Muscle of leg (tissue), 11 donors: ENCODE data around the gene KRTAP1-3. TPM values are rescaled to one million over a fixed set of nuclear protein-coding genes. Genes with fewer than 3 reads are reported as not detected.
"Not testable (repeated sequence)": the region's sequence is repeated elsewhere in the genome, so short reads cannot be mapped to it uniquely, and the experiment has no call there.

Source experiments
- DNase-seq: peaks from one replicate; pipeline ENCODE4 v3.0.0; 2013
- H3K27ac ChIP-seq: one replicate; pipeline ENCODE4 v1.5.1; 2013; ENCODE audit warnings: mild to moderate bottlenecking, low read length, control low read depth
- H3K27me3 ChIP-seq: one replicate; pipeline ENCODE4 v1.6.1; 2013; ENCODE audit warnings: low read length; ENCODE audit not compliant: control insufficient read depth, insufficient read depth
- H3K36me3 ChIP-seq: one replicate; pipeline ENCODE4 v1.6.1; 2013; ENCODE audit warnings: low read length; ENCODE audit not compliant: control insufficient read depth, insufficient read depth
- H3K4me1 ChIP-seq: one replicate; pipeline ENCODE4 v1.6.1; 2013; ENCODE audit warnings: low read length; ENCODE audit not compliant: control insufficient read depth, insufficient read depth
- H3K4me3 ChIP-seq: one replicate; pipeline ENCODE4 v1.5.1; 2013; ENCODE audit warnings: low read length, control low read depth
- H3K9me3 ChIP-seq: replicated peaks from 2 replicates; pipeline ENCODE4 v1.6.1; 2013; ENCODE audit warnings: low read depth, low read length; ENCODE audit not compliant: control insufficient read depth
- WGBS: methylation state at CpG from one replicate; pipeline ENCODE4 v1.1.5; 2013; ENCODE audit warnings: missing lambda C conversion rate; ENCODE audit not compliant: insufficient coverage; 5-methylcytosine and 5-hydroxymethylcytosine counted together
- polyA plus RNA-seq, 8 donors: library from polyadenylated mRNA; unstranded; fragments of 120-200 nt; gene quantifications; one replicate each; pipeline versions ENCODE4 v1.2.1 to v1.2.3, GENCODE V29; 2013; ENCODE audit warnings: inconsistent platforms in 1 of 8, low replicate concordance in 1 of 8; ENCODE audit not compliant: insufficient read length in 8 of 8, insufficient read depth in 1 of 8
- total RNA-seq: library from RNA; stranded (reverse); fragments of 120-200 nt; gene quantifications from one replicate; pipeline ENCODE4 v1.2.4, GENCODE V29; 2013

The KRTAP1-3 gene
- total and polyA plus RNA-seq, 9 donors, result 0.12 to 0.32 TPM; not detected in 7

DNA sequence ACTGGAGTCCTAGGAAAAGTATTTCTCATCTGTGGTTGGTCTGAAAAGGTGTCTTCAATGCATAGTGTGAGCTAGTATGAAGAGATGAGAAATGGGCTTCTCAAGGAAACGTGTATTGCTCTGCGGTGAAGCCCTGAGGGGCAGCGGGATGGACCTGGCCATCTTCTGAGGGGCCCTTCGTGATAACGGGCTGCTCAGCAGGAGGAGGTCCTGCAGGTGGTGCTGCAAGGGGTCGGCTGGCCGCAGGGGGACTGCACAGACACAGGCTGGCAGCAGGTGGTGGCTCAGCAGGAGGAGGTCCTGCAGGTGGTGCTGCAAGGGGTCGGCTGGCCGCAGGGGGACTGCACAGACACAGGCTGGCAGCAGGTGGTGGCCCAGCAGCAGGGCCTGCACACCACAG lies 19.9 kb upstream of the KRTAP1-3 start:
- H3K36me3 ChIP-seq, H3K27me3 ChIP-seq, H3K27ac ChIP-seq, DNase-seq, H3K4me3 ChIP-seq, H3K9me3 ChIP-seq, H3K4me1 ChIP-seq: not testable (repeated sequence)
- 64% methylated on average over 2 of the region's 9 CpGs for WGBS

DNA sequence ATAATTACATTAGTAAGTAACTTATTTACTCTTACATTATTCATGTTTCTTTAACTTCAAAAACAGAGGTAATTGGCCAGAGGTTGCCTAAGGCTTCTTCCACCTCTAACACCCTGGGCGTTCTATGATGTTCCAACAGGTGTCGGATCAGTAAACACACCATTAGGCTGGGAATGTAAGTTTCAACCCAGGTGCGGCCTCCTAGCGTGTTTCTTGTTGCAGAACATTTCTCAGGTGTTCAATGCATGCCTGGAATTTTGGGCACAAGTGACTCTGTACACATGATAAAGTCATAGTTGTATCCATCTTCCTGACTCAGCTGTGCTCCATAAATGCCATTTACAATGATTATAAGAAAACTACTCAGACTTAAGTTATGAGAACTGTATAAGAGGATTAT lies 19.4 kb upstream of the KRTAP1-3 start:
- H3K27me3 ChIP-seq, result peaks cover 2% of the 10 kb centered on the region
- WGBS, result 79% methylated on average over 4 of the region's 4 CpGs

DNA sequence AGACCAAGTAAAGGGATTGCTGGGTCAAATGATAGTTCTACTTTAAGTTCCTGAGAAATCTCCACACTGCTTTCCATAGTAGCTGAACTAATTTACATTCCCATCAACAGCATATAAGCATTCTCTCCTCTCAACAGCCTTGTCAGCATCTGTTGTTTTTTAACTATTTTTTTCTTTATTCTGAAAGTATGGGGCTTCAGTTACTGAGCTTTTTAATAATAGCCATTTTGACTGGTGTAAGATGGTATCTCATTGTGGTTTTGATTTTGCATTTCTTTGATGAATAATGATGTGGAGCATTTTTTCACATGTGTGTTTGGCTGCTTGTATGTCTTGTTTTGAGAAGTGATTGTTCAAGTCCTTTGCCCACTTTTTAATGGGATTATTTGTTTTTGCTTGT lies 17.9 kb upstream of the KRTAP1-3 start:
- H3K9me3 ChIP-seq, result no peaks in the 10 kb centered on the region
- DNase-seq, result no peak
- H3K27ac ChIP-seq, result no peak overlapping the region
- no peak overlapping the region for H3K4me3 ChIP-seq
- H3K27me3 ChIP-seq, result peaks cover 6% of the 10 kb centered on the region
- no peaks in the 10 kb centered on the region for H3K4me1 ChIP-seq
- H3K36me3 ChIP-seq, result no peaks in the 10 kb centered on the region

More for the DNA sequence above, 19.4 kb upstream of the KRTAP1-3 start:
- no peak for DNase-seq
- no peaks in the 10 kb centered on the region for H3K4me1 ChIP-seq
- H3K27ac ChIP-seq, result no peak overlapping the region
- no peaks in the 10 kb centered on the region for H3K9me3 ChIP-seq
- no peaks in the 10 kb centered on the region for H3K36me3 ChIP-seq
- no peak overlapping the region for H3K4me3 ChIP-seq

DNA sequence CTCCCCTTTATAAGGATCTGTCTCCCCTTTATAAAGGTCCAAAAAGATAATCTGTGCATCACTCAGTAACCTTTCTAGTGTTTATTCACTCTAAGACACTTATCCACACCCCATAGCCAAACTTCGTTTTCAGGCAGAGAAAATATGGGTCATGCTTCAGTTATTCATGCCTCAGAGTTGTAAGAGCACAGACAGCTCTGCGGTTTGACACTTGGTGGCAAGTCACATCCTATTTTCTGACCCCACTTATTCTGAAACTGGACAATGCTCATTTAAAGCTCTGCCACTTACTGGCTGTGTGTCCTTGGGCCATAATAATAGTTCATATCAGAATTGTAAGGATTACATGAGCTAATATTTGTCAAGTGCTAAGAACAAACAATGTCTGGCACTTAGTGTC lies 14.4 kb upstream of the KRTAP1-3 start:
- 70% methylated on average over 2 of the region's 2 CpGs for WGBS
- Histone ChIP-seq H3K36me3 (no peaks in the 10 kb centered on the region), H3K27me3 (peaks cover 6% of the 10 kb centered on the region), H3K27ac (no peak overlapping the region), H3K9me3 (no peaks in the 10 kb centered on the region), H3K4me1 (no peaks in the 10 kb centered on the region), H3K4me3 (no peak overlapping the region)
- no peak for DNase-seq

DNA sequence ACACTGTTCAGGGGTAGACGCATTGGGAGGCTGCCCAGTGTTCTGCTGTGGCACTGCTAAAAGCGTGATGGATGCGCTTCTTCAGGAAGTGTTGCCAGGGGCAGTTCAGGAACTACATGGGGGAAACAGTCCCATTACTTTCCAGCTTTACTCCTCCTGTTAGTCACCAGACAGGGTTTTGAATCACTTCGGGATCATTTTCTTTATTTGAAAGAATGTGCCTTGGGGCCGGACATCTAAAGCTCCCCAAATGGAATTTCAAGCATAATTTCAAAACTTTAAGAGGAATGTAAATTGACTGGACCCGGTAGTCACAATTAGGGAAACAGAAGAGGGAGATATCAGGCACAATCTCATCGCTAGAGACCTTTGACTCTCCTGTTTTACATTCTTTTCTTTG lies 13.8 kb upstream of the KRTAP1-3 start:
- H3K27me3 ChIP-seq, result peaks cover 6% of the 10 kb centered on the region
- no peak for DNase-seq
- no peak overlapping the region for H3K27ac ChIP-seq
- no peaks in the 10 kb centered on the region for H3K4me1 ChIP-seq
- no peak overlapping the region for H3K4me3 ChIP-seq
- no peaks in the 10 kb centered on the region for H3K36me3 ChIP-seq
- no CpG with 5 or more reads among the region's 7 CpGs for WGBS
- no peaks in the 10 kb centered on the region for H3K9me3 ChIP-seq

DNA sequence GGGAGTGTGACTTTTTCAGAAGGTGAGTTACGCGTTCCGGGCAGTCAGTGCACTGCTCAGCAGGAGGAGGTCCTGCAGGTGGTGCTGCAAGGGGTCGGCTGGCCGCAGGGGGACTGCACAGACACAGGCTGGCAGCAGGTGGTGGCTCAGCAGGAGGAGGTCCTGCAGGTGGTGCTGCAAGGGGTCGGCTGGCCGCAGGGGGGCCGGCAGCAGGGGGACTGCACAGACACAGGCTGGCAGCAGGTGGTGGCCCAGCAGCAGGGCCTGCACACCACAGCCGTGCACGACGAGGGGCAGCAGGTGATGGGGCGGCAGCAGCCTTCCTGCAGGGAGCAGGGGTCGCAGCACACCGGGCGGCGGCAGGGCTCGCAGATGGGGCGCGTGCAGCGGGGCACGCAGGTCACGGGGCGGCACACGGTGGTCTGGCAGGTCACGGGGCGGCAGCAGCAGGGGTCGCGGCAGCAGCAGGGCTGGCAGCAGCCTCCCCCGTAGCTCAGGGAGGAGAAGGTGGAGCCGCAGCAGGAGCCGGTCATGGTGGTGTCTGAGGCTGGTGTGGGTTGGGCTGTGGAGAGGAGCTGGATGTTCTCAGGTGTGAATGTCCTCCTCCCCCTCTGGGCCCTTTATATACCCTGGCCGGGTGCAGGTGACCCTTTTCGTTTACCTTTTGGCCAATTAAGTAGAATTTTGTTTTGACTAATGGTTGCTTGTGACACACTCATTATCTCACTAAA lies 12.2 kb upstream of the KRTAP1-3 start, which contains the start of gene KRTAP2-1:
TSS of gene KRTAP2-1 (minus strand) at position 582 of the 731 bp plus-strand sequence. CDS start at position 533, 49 bp downstream.
- not testable (repeated sequence) for H3K27ac ChIP-seq, H3K36me3 ChIP-seq, H3K4me3 ChIP-seq, H3K4me1 ChIP-seq, H3K9me3 ChIP-seq, DNase-seq, H3K27me3 ChIP-seq
- 63% methylated on average over 5 of the region's 33 CpGs for WGBS

DNA sequence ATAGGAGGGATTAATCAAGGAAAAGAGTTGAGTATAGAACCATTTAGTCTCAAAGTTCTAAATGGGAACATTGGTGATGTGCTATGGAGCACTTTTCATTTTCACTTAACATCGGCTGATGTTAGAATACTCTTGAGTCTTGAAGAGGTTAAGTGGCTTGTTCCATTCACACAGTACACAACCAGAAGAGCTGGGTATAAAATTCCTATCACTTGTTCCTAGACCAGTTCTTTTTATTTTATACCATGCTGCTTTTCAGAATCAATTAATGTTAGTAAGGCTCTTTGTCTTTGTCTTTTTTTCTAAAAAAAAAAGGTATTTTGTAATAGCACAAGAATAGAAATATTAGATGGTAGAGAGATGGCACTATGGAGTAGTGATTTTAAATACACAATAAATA lies 8.3 kb upstream of the KRTAP1-3 start:
- Histone ChIP-seq H3K36me3 (no peaks in the 10 kb centered on the region), H3K4me1 (no peaks in the 10 kb centered on the region), H3K4me3 (no peak overlapping the region), H3K27me3 (peaks cover under 1% of the 10 kb centered on the region), H3K9me3 (no peaks in the 10 kb centered on the region), H3K27ac (no peak overlapping the region)
- no CpG with 5 or more reads among the region's 1 CpG for WGBS
- DNase-seq, result no peak

DNA sequence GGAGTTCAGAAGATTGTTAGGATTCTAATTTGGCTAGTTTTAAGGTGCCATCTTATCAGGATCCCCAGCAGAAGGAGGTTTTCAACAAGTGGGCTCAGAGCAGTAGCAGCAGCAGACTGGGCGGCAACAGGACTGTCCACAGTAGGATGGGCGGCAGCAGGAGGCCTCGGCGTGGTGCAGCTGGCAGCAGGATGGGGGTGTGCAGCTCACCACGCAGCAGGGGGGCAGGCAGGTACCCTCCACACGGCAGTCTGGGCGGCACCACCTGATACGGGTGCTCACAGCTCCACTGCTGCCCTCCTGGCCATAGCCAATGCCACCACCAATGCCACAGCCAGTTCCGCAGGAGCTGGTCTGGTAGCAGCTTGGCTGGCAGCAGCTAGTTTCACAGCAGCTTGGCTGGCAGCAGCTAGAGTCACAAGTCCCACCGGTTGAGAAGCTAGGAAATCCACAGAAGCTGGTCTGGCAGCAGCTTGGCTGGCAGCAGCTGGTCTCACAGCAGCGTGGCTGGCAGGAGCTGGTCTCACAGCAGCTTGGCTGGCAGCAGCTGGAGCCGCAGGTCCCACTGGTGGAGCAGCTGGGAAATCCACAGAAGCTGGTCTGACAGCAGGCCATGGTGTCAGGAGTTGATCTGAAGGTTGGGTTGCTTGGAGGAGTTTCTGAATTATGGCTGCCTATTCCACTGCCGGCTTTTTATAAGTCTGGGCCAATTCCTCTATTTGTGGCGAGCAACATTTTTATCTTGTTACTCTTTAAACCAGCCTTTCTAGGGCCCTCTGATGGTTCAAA lies 6.3 kb upstream of the KRTAP1-3 start, which contains the start of gene KRTAP1-1:
TSS of gene KRTAP1-1 (minus strand) at position 668 of the 789 bp plus-strand sequence. CDS start at position 615, 53 bp downstream.
- not testable (repeated sequence) for H3K36me3 ChIP-seq, H3K4me1 ChIP-seq, H3K27ac ChIP-seq, H3K27me3 ChIP-seq, H3K4me3 ChIP-seq, H3K9me3 ChIP-seq
- peak; percentile 60 for DNase-seq
- 70% methylated on average over 6 of the region's 14 CpGs for WGBS

DNA sequence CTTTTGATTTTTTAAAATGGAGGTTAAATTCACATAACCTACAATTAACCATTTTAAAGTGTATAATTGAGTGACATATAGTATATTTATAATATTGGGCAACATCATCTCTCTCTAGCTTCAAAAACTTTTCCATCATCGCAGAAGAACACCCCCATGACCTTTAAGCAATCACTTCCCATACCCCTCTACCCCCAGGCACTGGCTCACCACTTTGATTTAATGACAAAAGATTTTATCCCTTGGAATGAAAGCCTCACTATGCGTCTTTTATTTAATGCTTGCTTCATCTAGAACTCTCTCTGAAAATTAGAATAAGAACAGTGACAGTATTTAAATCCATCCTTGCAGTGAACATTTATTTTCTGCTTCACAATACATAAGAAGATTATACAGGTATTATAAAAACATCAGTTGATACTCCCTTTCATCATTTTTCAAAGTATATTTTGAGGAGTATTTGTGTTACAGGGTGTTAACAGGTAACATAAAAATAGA lies 3.2 kb upstream of the KRTAP1-3 start:
- Histone ChIP-seq H3K27ac (no peak overlapping the region), H3K36me3 (no peaks in the 10 kb centered on the region), H3K4me1 (no peaks in the 10 kb centered on the region), H3K9me3 (no peaks in the 10 kb centered on the region), H3K4me3 (no peak overlapping the region), H3K27me3 (no peaks in the 10 kb centered on the region)
- DNase-seq, result no peak
- no CpG with 5 or more reads among the region's 2 CpGs for WGBS

DNA sequence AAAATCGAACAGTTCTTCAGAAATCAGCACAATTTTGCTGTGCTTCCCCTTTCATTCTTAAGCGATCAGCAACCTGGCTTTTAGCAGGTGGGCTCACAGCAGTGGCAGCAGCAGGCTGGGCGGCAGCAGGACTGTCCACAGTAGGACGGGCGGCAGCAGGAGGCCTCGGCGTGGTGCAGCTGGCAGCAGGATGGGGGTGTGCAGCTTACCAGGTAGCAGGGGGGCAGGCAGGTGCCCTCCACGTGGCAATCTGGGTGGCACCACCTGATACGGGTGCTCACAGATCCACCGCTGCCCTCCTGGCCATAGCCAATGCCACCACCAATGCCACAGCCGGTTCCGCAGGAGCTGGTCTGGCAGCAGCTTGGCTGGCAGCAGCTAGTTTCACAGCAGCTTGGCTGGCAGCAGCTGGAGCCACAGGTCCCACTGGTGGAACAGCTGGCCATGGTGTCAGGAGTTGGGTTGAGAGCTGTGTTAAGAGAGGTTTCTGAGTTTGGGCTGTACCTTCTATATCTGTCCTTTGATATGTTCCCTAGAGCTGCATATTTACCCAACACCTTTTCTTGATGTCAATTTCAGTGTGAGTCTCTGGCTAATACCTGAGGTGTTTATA lies 4.9 kb downstream of the KRTAP1-3 start, which contains the start of gene KRTAP1-4:
TSS of gene KRTAP1-4 (minus strand) at position 563 of the 613 bp plus-strand sequence. CDS start at position 446, 117 bp downstream.
- Histone ChIP-seq H3K27ac (no peak within 1 kb of the TSS), H3K4me1 (no peaks in the 10 kb centered on the region), H3K27me3 (no peaks in the 10 kb centered on the region), H3K4me3 (no peak within 1 kb of the TSS), H3K9me3 (no peaks in the 10 kb centered on the region), H3K36me3 (no peaks in the 10 kb centered on the region)
- WGBS, result 83% methylated on average over 12 of the region's 12 CpGs
- DNase-seq, result no peak
